Thyroid gland (tissue), 4 donors: ENCODE results near the gene TBC1D22A.

Source experiments
- POLR2A ChIP-seq, 2 donors: fragments of 450-650 bp; IDR thresholded peaks; one replicate each; pipeline ENCODE4 v1.6.1; 2017; ENCODE audit warnings: antibody characterized with exemption in 2 of 2, mild to moderate bottlenecking in 2 of 2, moderate library complexity in 1 of 2
- TF ChIP-seq, protein P1 (sequence below), 6 experiments: fragments of 200-600 bp in 3 of 6; fragments of 450-650 bp in 3 of 6; sonication (generic) in 3 of 6; IDR thresholded peaks; one replicate each; pipeline ENCODE4 v1.5.1; 2016 to 2019; ENCODE audit warnings: antibody characterized with exemption in 6 of 6, mild to moderate bottlenecking in 2 of 6, inconsistent platforms in 1 of 6, moderate library complexity in 1 of 6

DNA sequence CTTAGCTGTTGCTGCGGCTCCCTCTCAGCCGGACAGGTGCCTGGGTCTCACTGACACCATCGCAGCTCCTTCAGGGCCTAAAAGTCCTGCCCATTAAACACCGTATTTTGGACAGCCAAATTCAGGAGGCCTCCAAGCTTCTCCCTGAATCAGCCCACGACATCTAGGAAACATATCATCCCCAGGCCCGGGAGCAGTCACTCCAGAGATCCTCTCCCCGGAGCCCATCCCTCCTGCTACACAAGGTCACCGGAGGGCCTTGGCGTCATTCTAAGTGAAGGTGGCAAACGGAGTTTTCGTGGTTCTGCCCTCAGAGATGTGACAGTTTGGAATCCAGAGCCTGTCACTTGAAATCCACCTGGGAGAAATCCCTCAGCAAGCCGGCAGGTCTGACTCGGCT, 232.5 kb downstream of the TBC1D22A start:
- TF ChIP-seq, protein P1, sequence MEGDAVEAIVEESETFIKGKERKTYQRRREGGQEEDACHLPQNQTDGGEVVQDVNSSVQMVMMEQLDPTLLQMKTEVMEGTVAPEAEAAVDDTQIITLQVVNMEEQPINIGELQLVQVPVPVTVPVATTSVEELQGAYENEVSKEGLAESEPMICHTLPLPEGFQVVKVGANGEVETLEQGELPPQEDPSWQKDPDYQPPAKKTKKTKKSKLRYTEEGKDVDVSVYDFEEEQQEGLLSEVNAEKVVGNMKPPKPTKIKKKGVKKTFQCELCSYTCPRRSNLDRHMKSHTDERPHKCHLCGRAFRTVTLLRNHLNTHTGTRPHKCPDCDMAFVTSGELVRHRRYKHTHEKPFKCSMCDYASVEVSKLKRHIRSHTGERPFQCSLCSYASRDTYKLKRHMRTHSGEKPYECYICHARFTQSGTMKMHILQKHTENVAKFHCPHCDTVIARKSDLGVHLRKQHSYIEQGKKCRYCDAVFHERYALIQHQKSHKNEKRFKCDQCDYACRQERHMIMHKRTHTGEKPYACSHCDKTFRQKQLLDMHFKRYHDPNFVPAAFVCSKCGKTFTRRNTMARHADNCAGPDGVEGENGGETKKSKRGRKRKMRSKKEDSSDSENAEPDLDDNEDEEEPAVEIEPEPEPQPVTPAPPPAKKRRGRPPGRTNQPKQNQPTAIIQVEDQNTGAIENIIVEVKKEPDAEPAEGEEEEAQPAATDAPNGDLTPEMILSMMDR (IDR thresholded peaks at IDR 0.05): no peak
- no peak for TF ChIP-seq POLR2A (IDR thresholded peaks at IDR 0.05)
